OCI-LY1 (cell line): ENCODE results near the gene NAT16.

Source experiments
- H2AFZ ChIP-seq: fragments of 200-600 bp; sonication (generic), shearing (Covaris generic); 2 replicates; pipeline ENCODE4 v1.6.0; 2014; ENCODE audit warnings: antibody characterized with exemption, mild to moderate bottlenecking, low read length
- H3F3A ChIP-seq: fragments of 200-600 bp; sonication (generic), shearing (Covaris generic); 2 replicates; pipeline ENCODE4 v1.6.0; 2014; ENCODE audit warnings: mild to moderate bottlenecking, antibody characterized with exemption, low read length, moderate library complexity; ENCODE audit not compliant: insufficient read depth
- H3K27ac ChIP-seq: fragments of 200-600 bp; sonication (generic); 2 replicates; pipeline ENCODE4 v1.5.1; 2014; ENCODE audit warnings: low read length, mixed run types, mild to moderate bottlenecking, low read depth; ENCODE audit not compliant: poor library complexity, severe bottlenecking
- H3K27me3 ChIP-seq: fragments of 200-600 bp; sonication (generic); 2 replicates; pipeline ENCODE4 v1.6.0; 2014; ENCODE audit warnings: antibody characterized with exemption, mild to moderate bottlenecking, low read length, moderate library complexity; ENCODE audit not compliant: insufficient read depth
- H3K36me3 ChIP-seq: fragments of 200-600 bp; sonication (generic); 2 replicates; pipeline ENCODE4 v1.6.1; 2014; ENCODE audit warnings: mild to moderate bottlenecking, antibody characterized with exemption, low read length, moderate library complexity, mixed read lengths; ENCODE audit not compliant: insufficient read depth
- H3K4me1 ChIP-seq: fragments of 200-600 bp; sonication (generic); 2 replicates; pipeline ENCODE4 v1.5.1; 2014; ENCODE audit warnings: mild to moderate bottlenecking, low read length, moderate library complexity; ENCODE audit not compliant: insufficient read depth, severe bottlenecking
- H3K4me2 ChIP-seq: fragments of 200-600 bp; sonication (generic), shearing (Covaris generic); 2 replicates; pipeline ENCODE4 v1.6.1; 2014; ENCODE audit warnings: low read length
- H3K4me3 ChIP-seq: fragments of 200-600 bp; sonication (generic); 2 replicates; pipeline ENCODE4 v1.5.1; 2014; ENCODE audit warnings: low read length, low read depth, mild to moderate bottlenecking, mixed read lengths; ENCODE audit not compliant: poor library complexity, severe bottlenecking
- H3K79me2 ChIP-seq: fragments of 200-600 bp; shearing (Covaris generic); 2 replicates; pipeline ENCODE4 v1.6.1; 2016; ENCODE audit warnings: mixed run types, low read length, mixed read lengths; ENCODE audit not compliant: insufficient read depth
- H3K9ac ChIP-seq: fragments of 200-600 bp; sonication (generic), shearing (Covaris generic); 2 replicates; pipeline ENCODE4 v1.6.1; 2014; ENCODE audit warnings: mild to moderate bottlenecking, low read length, mixed read lengths
- H3K9me2 ChIP-seq: fragments of 200-600 bp; sonication (generic), shearing (Covaris generic); 2 replicates; pipeline ENCODE4 v1.6.1; 2014; ENCODE audit warnings: low read depth, mild to moderate bottlenecking, low read length, mixed read lengths
- H3K9me3 ChIP-seq: fragments of 200-600 bp; shearing (Covaris generic); 2 replicates; pipeline ENCODE4 v1.6.1; 2014; ENCODE audit warnings: low read length, mixed read lengths
- H4K20me1 ChIP-seq: fragments of 200-600 bp; sonication (generic), shearing (Covaris generic); 2 replicates; pipeline ENCODE4 v1.6.0; 2016; ENCODE audit warnings: mild to moderate bottlenecking, low read length; ENCODE audit not compliant: insufficient read depth
- EZH2 ChIP-seq: fragments of 200-600 bp; sonication (generic), shearing (Covaris generic); IDR thresholded peaks from 2 replicates; pipeline ENCODE4 v1.8.0; 2017; ENCODE audit warnings: borderline replicate concordance, mixed run types, mild to moderate bottlenecking, antibody characterized with exemption, low read length, moderate library complexity, mixed read lengths
- TF ChIP-seq, protein P1 (sequence below): fragments of 200-600 bp; sonication (generic), shearing (Covaris generic); IDR thresholded peaks from 2 replicates; pipeline ENCODE4 v1.5.1; 2017; ENCODE audit warnings: mild to moderate bottlenecking, antibody characterized with exemption, low read length, moderate library complexity, mixed read lengths

The NAT16 gene

DNA sequence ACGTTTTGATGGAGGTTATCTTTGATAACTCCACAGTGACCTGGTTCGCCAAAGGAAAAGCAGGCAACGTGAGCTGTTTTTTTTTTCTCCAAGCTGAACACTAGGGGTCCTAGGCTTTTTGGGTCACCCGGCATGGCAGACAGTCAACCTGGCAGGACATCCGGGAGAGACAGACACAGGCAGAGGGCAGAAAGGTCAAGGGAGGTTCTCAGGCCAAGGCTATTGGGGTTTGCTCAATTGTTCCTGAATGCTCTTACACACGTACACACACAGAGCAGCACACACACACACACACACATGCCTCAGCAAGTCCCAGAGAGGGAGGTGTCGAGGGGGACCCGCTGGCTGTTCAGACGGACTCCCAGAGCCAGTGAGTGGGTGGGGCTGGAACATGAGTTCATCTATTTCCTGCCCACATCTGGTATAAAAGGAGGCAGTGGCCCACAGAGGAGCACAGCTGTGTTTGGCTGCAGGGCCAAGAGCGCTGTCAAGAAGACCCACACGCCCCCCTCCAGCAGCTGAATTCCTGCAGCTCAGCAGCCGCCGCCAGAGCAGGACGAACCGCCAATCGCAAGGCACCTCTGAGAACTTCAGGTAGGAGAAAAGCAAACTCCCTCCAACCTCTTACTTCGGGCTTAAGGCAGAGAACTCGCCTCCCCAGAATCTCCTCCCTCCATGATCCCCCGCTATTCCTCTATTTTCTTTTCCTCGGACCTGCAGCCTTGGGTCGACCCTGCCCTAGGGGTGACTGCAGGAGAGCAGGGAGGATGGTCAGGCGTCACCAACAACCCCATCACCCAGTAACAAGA lies 53.2 kb downstream of the NAT16 start, which contains the start of gene SERPINE1:
SERPINE1 (plus strand) TSS at position 454 of the 809 bp plus-strand sequence. CDS start 1,290 bp downstream, outside the sequence.
- Histone ChIP-seq H3K4me3 (peak within 1 kb of the TSS; percentile 36), H3K4me1 (peaks cover 14% of the 10 kb centered on the region), H3K9ac (no peak within 1 kb of the TSS; the same call in 1 of the 2 replicates), H3F3A (no peaks in the 10 kb centered on the region), H3K9me3 (no peaks in the 10 kb centered on the region), H3K27me3 (peaks cover 5% of the 10 kb centered on the region), H3K4me2 (peak within 1 kb of the TSS; percentile 54), H3K36me3 (no peaks in the 10 kb centered on the region), H2AFZ (no peak within 1 kb of the TSS), H3K79me2 (no peaks in the 10 kb centered on the region), H3K9me2 (no peaks in the 10 kb centered on the region), H4K20me1 (no peaks in the 10 kb centered on the region), H3K27ac (no peak within 1 kb of the TSS)
- TF ChIP-seq, protein P1, sequence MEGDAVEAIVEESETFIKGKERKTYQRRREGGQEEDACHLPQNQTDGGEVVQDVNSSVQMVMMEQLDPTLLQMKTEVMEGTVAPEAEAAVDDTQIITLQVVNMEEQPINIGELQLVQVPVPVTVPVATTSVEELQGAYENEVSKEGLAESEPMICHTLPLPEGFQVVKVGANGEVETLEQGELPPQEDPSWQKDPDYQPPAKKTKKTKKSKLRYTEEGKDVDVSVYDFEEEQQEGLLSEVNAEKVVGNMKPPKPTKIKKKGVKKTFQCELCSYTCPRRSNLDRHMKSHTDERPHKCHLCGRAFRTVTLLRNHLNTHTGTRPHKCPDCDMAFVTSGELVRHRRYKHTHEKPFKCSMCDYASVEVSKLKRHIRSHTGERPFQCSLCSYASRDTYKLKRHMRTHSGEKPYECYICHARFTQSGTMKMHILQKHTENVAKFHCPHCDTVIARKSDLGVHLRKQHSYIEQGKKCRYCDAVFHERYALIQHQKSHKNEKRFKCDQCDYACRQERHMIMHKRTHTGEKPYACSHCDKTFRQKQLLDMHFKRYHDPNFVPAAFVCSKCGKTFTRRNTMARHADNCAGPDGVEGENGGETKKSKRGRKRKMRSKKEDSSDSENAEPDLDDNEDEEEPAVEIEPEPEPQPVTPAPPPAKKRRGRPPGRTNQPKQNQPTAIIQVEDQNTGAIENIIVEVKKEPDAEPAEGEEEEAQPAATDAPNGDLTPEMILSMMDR: peak; percentile 44
- no peak for TF ChIP-seq EZH2

DNA sequence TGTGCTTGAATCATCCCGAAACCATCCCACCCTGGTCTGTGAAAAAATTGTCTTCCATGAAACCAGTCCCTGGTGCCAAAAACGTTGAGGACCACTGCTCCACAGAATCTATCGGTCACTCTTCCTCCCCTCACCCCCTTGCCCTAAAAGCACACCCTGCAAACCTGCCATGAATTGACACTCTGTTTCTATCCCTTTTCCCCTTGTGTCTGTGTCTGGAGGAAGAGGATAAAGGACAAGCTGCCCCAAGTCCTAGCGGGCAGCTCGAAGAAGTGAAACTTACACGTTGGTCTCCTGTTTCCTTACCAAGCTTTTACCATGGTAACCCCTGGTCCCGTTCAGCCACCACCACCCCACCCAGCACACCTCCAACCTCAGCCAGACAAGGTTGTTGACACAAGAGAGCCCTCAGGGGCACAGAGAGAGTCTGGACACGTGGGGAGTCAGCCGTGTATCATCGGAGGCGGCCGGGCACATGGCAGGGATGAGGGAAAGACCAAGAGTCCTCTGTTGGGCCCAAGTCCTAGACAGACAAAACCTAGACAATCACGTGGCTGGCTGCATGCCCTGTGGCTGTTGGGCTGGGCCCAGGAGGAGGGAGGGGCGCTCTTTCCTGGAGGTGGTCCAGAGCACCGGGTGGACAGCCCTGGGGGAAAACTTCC lies 54.0 kb downstream of the NAT16 start:
- TF ChIP-seq EZH2: no peak
- TF ChIP-seq, protein P1: no peak
- no peaks in the 10 kb centered on the region for H3K79me2 ChIP-seq
- no peak overlapping the region; the same call in 1 of the 2 replicates for H3K9ac ChIP-seq
- no peaks in the 10 kb centered on the region for H3F3A ChIP-seq
- peaks cover 7% of the 10 kb centered on the region for H3K27me3 ChIP-seq
- no peaks in the 10 kb centered on the region for H3K9me2 ChIP-seq
- H3K36me3 ChIP-seq: no peaks in the 10 kb centered on the region
- peaks cover 14% of the 10 kb centered on the region for H3K4me1 ChIP-seq
- peak overlapping the region; percentile 54 for H3K4me2 ChIP-seq
- H3K4me3 ChIP-seq: peak overlapping the region; percentile 36
- no peaks in the 10 kb centered on the region for H3K9me3 ChIP-seq
- H2AFZ ChIP-seq: no peak overlapping the region
- no peaks in the 10 kb centered on the region for H4K20me1 ChIP-seq
- no peak overlapping the region for H3K27ac ChIP-seq

DNA sequence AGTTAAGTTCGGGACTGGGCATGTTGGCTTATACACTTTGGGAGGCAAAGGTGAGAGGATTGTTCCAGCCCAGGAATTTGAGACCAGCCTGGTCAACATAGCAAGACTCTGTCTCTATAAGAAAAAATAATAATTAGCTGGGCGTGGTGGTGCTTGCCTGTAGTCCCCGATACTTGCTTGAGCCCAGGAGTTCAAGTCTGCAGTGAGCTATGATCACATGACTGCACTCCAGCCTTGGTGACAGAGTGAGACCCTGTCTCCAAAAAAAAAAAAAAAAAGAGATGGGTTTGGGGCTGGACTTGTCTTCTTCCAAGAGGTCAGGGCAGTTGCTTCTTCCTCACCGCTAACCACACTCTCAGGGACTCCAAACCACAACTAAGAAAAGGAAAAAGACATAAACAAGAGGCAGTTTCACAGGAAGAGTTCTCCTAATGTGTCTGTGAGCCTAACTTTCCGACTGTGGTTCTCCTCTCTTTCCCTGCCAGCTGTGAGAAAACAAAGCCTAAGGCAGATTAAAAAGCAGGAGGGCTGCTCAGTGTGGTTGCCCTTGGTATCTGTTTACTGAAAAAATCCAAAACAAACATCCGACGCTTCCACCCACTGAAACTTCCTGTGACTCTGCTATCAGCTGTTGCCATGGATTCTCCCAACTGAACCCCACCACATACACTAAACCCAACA lies 55.6 kb downstream of the NAT16 start:
- Histone ChIP-seq H3K36me3 (no peaks in the 10 kb centered on the region), H3K4me1 (peaks cover 14% of the 10 kb centered on the region), H3K9me3 (no peaks in the 10 kb centered on the region), H3F3A (no peaks in the 10 kb centered on the region), H3K4me3 (no peak overlapping the region), H2AFZ (no peak overlapping the region), H3K27ac (no peak overlapping the region), H3K4me2 (no peak overlapping the region), H3K9ac (no peak overlapping the region), H3K79me2 (no peaks in the 10 kb centered on the region), H3K27me3 (peaks cover 7% of the 10 kb centered on the region), H4K20me1 (no peaks in the 10 kb centered on the region), H3K9me2 (no peaks in the 10 kb centered on the region)
- TF ChIP-seq EZH2: no peak
- TF ChIP-seq, protein P1: no peak
